ENCODE measurements around the gene ZNF524. TPM values are rescaled to one million over a fixed set of nuclear protein-coding genes. Genes with fewer than 3 reads are reported as not detected.
A peak's percentile ranks its signal among the peaks of the same experiment; 100 is the strongest.

Gene ZNF524
- total RNA-seq, 1 experiment from 2014 or later = 31.0 TPM

GRCh38 chr19:55645512-55645881 lies 45.4 kb downstream of the ZNF524 start:
- no peak for DNase-seq (ENCODE audit: low read depth)
- in situ Hi-C loops (cut with HindIII; ENCODE audit: low pct_unique_long_range_greater_than_20kb, low sequenced_read_pairs) = no loop called here

GRCh38 chr19:55646889-55647731 lies 47.0 kb downstream of the ZNF524 start:
- in situ Hi-C loops (cut with HindIII; ENCODE audit: low pct_unique_long_range_greater_than_20kb, low sequenced_read_pairs) = no loop called here
- no peak for DNase-seq (ENCODE audit: low read depth)

GRCh38 chr19:55647732-55648584 lies 47.9 kb downstream of the ZNF524 start, which contains the start of gene CCDC106:
TSS of gene CCDC106 (plus strand) at chr19:55648212. CDS start at chr19:55649047, 835 bp downstream.
- in situ Hi-C loops (cut with HindIII; ENCODE audit: low pct_unique_long_range_greater_than_20kb, low sequenced_read_pairs) = no loop called here
- peak; percentile 48 for DNase-seq (ENCODE audit: low read depth)

DNA sequence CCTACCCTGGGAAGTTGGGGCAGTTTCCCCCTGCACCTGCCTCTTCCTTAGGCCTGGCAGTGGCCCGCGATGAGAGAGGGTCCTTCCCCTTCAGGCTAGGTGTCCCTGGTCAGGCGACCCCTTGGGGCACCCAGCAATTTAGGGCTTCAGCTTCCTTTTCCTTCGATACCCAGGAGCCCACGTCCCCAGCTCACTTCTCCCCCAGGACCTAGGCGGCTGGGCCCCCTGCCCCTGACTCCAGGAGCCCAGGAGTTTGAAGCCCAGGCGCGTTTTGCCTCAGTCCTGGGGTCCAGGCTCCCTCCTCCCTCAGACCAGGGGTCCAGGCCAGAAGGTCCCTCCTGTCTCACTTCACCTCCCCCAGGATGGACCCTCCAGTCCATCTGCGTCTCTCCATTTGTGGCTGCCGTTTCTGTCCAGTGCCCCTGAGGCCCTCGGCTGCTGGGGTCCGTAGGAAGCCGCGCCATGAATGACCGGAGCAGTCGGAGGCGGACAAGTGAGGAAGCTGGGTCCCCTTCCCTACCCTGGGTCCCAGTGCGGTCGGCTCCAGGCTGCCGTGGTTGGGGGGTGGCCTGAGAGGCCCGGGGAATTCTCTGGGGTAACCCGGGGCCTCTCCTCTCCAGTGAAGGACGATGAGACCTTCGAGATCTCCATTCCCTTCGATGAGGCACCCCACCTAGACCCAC lies 48.6 kb downstream of the ZNF524 start:
- in situ Hi-C loops (cut with HindIII; ENCODE audit: low pct_unique_long_range_greater_than_20kb, low sequenced_read_pairs) = no loop called here
- DNase-seq (ENCODE audit: low read depth) = no peak

GRCh38 chr19:55649268-55650125 lies 49.4 kb downstream of the ZNF524 start:
- DNase-seq (ENCODE audit: low read depth) = no peak
- in situ Hi-C loops (cut with HindIII; ENCODE audit: low pct_unique_long_range_greater_than_20kb, low sequenced_read_pairs) = no loop called here

DNA sequence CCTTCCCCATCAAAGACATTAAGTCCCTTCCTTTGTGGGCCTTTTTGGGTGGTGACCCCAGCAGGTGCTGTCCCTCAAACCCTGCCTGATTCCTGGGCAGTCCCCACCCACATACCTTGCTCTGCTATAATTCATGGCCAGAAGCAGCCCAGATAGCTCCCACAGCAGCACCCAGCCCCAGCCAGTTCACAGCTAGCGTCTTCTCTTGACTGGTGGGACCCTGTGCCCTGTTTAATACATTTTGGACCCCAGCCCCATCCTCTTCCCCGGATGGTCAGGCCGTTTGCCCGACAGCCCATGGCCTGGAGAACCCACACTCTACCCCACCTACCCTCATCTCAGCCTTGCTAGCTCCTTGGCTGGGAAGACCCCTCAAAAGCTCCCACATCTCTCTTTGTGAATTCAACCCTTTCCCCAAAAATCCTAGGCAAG lies 50.1 kb downstream of the ZNF524 start:
- in situ Hi-C loops (cut with HindIII; ENCODE audit: low pct_unique_long_range_greater_than_20kb, low sequenced_read_pairs) = no loop called here
- no peak for DNase-seq (ENCODE audit: low read depth)

- in situ Hi-C loops (cut with HindIII; ENCODE audit: low pct_unique_long_range_greater_than_20kb, low sequenced_read_pairs) = no loop called here
- no peak for DNase-seq (ENCODE audit: low read depth)
Measured at GRCh38 chr19:55650602-55651230, 50.6 kb downstream of the ZNF524 start.

- in situ Hi-C loops (cut with HindIII; ENCODE audit: low pct_unique_long_range_greater_than_20kb, low sequenced_read_pairs) = no loop called here
Measured at GRCh38 chr19:55651236-55651635, 51.1 kb downstream of the ZNF524 start.

DNA sequence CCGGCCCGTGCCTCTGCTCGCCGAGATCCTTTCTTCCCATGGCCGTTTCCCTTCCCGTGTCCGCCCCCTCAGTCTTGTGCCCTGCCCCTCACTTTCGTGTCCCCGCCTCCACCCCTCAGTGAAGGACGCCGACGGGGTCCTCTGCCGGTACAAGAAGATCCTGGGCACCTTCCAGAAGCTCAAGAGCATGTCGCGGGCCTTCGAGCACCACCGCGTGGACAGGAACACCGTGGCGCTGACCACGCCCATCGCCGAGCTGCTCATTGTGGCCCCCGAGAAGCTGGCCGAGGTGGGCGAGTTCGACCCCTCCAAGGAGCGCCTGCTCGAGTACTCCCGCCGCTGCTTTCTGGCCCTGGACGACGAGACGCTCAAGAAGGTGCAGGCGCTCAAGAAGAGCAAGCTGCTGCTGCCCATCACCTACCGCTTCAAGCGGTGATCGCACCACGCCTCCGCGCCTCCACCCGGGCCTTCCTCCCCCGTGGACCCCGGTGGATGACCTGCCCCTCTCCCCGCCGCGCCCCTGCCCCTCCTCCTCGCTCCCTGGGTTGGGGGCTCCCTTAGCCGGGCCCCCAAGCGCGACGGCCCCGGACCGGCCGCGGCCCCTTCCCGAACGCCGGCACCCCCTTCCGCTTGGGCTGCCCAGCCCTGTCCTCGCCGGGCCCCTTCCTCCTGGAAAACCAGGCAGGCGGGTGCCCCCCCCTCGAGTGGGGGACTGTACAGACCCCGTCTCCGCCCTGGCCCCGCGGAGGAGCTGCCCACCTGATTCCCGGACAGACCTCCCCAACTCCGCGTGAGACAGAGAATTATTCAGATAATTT lies 52.4 kb downstream of the ZNF524 start:
- DNase-seq (ENCODE audit: low read depth) = no peak
- in situ Hi-C loops (cut with HindIII; ENCODE audit: low pct_unique_long_range_greater_than_20kb, low sequenced_read_pairs) = no loop called here

More at GRCh38 chr19:55651236-55651635, 51.1 kb downstream of the ZNF524 start:
- DNase-seq (ENCODE audit: low read depth) = no peak

Other genes with a start within 250 kb of the ZNF524 start
- 0.10 TPM in 1 of 2 replicates, not detected in the other for gene COX6B2, start 245.6 kb upstream of the ZNF524 start, total RNA-seq (2014; rRNA removed; shearing (Covaris generic); ENCODE audit: low replicate concordance)
- not detected in 2 replicates for gene GARIN5B, start 237.0 kb upstream of the ZNF524 start, total RNA-seq (2014; rRNA removed; shearing (Covaris generic); ENCODE audit: low replicate concordance)
- gene IL11, start 229.8 kb upstream of the ZNF524 start, total RNA-seq (2014; rRNA removed; shearing (Covaris generic); ENCODE audit: low replicate concordance) = not detected in 2 replicates
- not detected in 2 replicates for gene TMEM190, start 223.5 kb upstream of the ZNF524 start, total RNA-seq (2014; rRNA removed; shearing (Covaris generic); ENCODE audit: low replicate concordance)
- 2.3 and 6.7 TPM in 2 replicates for gene TMEM238, start 216.0 kb upstream of the ZNF524 start, total RNA-seq (2014; rRNA removed; shearing (Covaris generic); ENCODE audit: low replicate concordance)
- gene RPL28, start 214.4 kb upstream of the ZNF524 start, total RNA-seq (2014; rRNA removed; shearing (Covaris generic); ENCODE audit: low replicate concordance) = 281 and 295 TPM in 2 replicates
- 231 and 237 TPM in 2 replicates for gene UBE2S, start 192.5 kb upstream of the ZNF524 start, total RNA-seq (2014; rRNA removed; shearing (Covaris generic); ENCODE audit: low replicate concordance)
- gene SHISA7, start 157.0 kb upstream of the ZNF524 start, total RNA-seq (2014; rRNA removed; shearing (Covaris generic); ENCODE audit: low replicate concordance) = not detected in 2 replicates
- gene ISOC2, start 138.6 kb upstream of the ZNF524 start, total RNA-seq (2014; rRNA removed; shearing (Covaris generic); ENCODE audit: low replicate concordance) = 231 and 265 TPM in 2 replicates
- not detected in 2 replicates for gene C19orf85, start 135.5 kb upstream of the ZNF524 start, total RNA-seq (2014; rRNA removed; shearing (Covaris generic); ENCODE audit: low replicate concordance)
- 1.9 and 5.3 TPM in 2 replicates for gene ZNF628, start 123.7 kb upstream of the ZNF524 start, total RNA-seq (2014; rRNA removed; shearing (Covaris generic); ENCODE audit: low replicate concordance)
- gene NAT14, start 115.1 kb upstream of the ZNF524 start, total RNA-seq (2014; rRNA removed; shearing (Covaris generic); ENCODE audit: low replicate concordance) = 94.3 and 99.9 TPM in 2 replicates
- 0.14 TPM in 1 of 2 replicates, not detected in the other for gene SSC5D, start 111.9 kb upstream of the ZNF524 start, total RNA-seq (2014; rRNA removed; shearing (Covaris generic); ENCODE audit: low replicate concordance)
- not detected in 2 replicates for gene SBK2, start 63.2 kb upstream of the ZNF524 start, total RNA-seq (2014; rRNA removed; shearing (Covaris generic); ENCODE audit: low replicate concordance)
- gene SBK3, start 54.7 kb upstream of the ZNF524 start, total RNA-seq (2014; rRNA removed; shearing (Covaris generic); ENCODE audit: low replicate concordance) = 1.0 and 6.3 TPM in 2 replicates
- gene ZNF579, start 19.4 kb upstream of the ZNF524 start, total RNA-seq (2014; rRNA removed; shearing (Covaris generic); ENCODE audit: low replicate concordance) = 2.2 and 12.9 TPM in 2 replicates
- gene FIZ1, start 771 bp upstream of the ZNF524 start, total RNA-seq (2014; rRNA removed; shearing (Covaris generic); ENCODE audit: low replicate concordance) = 12.3 and 13.4 TPM in 2 replicates
- gene ZNF865, start 5.4 kb downstream of the ZNF524 start, total RNA-seq (2014; rRNA removed; shearing (Covaris generic); ENCODE audit: low replicate concordance) = 0.87 and 1.7 TPM in 2 replicates
- 3.6 and 14.3 TPM in 2 replicates for gene ZNF784, start 24.3 kb downstream of the ZNF524 start, total RNA-seq (2014; rRNA removed; shearing (Covaris generic); ENCODE audit: low replicate concordance)
- gene ZNF580, start 40.7 kb downstream of the ZNF524 start, total RNA-seq (2014; rRNA removed; shearing (Covaris generic); ENCODE audit: low replicate concordance) = 2.3 and 12.1 TPM in 2 replicates
- gene ZNF581, start 43.4 kb downstream of the ZNF524 start, total RNA-seq (2014; rRNA removed; shearing (Covaris generic); ENCODE audit: low replicate concordance) = 10.8 and 23.3 TPM in 2 replicates
- gene CCDC106, start 47.9 kb downstream of the ZNF524 start, total RNA-seq (2014; rRNA removed; shearing (Covaris generic); ENCODE audit: low replicate concordance) = 7.8 and 9.3 TPM in 2 replicates
- 129 and 183 TPM in 2 replicates for gene U2AF2, start 54.7 kb downstream of the ZNF524 start, total RNA-seq (2014; rRNA removed; shearing (Covaris generic); ENCODE audit: low replicate concordance)
- gene EPN1, start 74.9 kb downstream of the ZNF524 start, total RNA-seq (2014; rRNA removed; shearing (Covaris generic); ENCODE audit: low replicate concordance) = 117 and 123 TPM in 2 replicates
- not detected in 2 replicates for gene NLRP9, start 138.1 kb downstream of the ZNF524 start, total RNA-seq (2014; rRNA removed; shearing (Covaris generic); ENCODE audit: low replicate concordance)
- gene RFPL4A, start 158.8 kb downstream of the ZNF524 start, total RNA-seq (2014; rRNA removed; shearing (Covaris generic); ENCODE audit: low replicate concordance) = not detected in 2 replicates
- not detected in 2 replicates for gene RFPL4AL1, start 168.8 kb downstream of the ZNF524 start, total RNA-seq (2014; rRNA removed; shearing (Covaris generic); ENCODE audit: low replicate concordance)
- gene NLRP11, start 231.7 kb downstream of the ZNF524 start, total RNA-seq (2014; rRNA removed; shearing (Covaris generic); ENCODE audit: low replicate concordance) = 0.14 TPM in 1 of 2 replicates, not detected in the other
- gene NLRP4, start 236.3 kb downstream of the ZNF524 start, total RNA-seq (2014; rRNA removed; shearing (Covaris generic); ENCODE audit: low replicate concordance) = not detected in 2 replicates